Stimulated activated CD4-positive, alpha-beta T cell treated with anti-CD3 and anti-CD28 coated beads, Interleukin-2, amount 100 ng/mL, for 48 hours (primary cell): Measurements from ENCODE around the gene KMT5B.

Experiments
- DNase-seq, 2 donors: peaks; one replicate each; pipeline ENCODE4 v3.0.0-alpha.2; 2020

KMT5B gene

GRCh38 chr11:68215524-68216170 lies 2.6 kb upstream of the KMT5B start:
- DNase-seq: no peak

GRCh38 chr11:68215087-68215445 lies 2.0 kb upstream of the KMT5B start:
- no peak for DNase-seq

GRCh38 chr11:68214173-68215086 lies 1.3 kb upstream of the KMT5B start:
- no peak for DNase-seq

GRCh38 chr11:68213555-68214172 lies 568 bp upstream of the KMT5B start:
- DNase-seq: peak; percentile 70 to 75

GRCh38 chr11:68212421-68213134 lies 518 bp downstream of the KMT5B start:
- peak; percentile 38 to 53 for DNase-seq

GRCh38 chr11:68211546-68211945 lies 1.6 kb downstream of the KMT5B start:
- DNase-seq: no peak

- DNase-seq: no peak
These were observed 6.9 kb downstream of the KMT5B start for GRCh38 chr11:68206211-68206610.

- no peak for DNase-seq
These were observed 8.7 kb downstream of the KMT5B start for GRCh38 chr11:68204402-68204801.

GRCh38 chr11:68202165-68202564 lies 10.9 kb downstream of the KMT5B start:
- no peak for DNase-seq

GRCh38 chr11:68201492-68201891 lies 11.6 kb downstream of the KMT5B start:
- DNase-seq: no peak

- no peak for DNase-seq
These were observed 12.5 kb downstream of the KMT5B start for GRCh38 chr11:68200639-68201038.

GRCh38 chr11:68199295-68199987 lies 13.7 kb downstream of the KMT5B start:
- DNase-seq: no peak

- DNase-seq: no peak
These were observed 16.9 kb downstream of the KMT5B start for GRCh38 chr11:68196219-68196618.

GRCh38 chr11:68194675-68195294 lies 18.3 kb downstream of the KMT5B start:
- DNase-seq: no peak

GRCh38 chr11:68193018-68193417 lies 20.1 kb downstream of the KMT5B start:
- DNase-seq: no peak

- no peak for DNase-seq
These were observed 21.2 kb downstream of the KMT5B start for GRCh38 chr11:68191661-68192579.

- no peak for DNase-seq
These were observed 23.2 kb downstream of the KMT5B start for GRCh38 chr11:68189888-68190287.

- no peak for DNase-seq
These were observed 24.0 kb downstream of the KMT5B start for GRCh38 chr11:68189082-68189481.

GRCh38 chr11:68186061-68186460 lies 27.0 kb downstream of the KMT5B start:
- DNase-seq: no peak

- DNase-seq: no peak
These were observed 31.2 kb downstream of the KMT5B start for GRCh38 chr11:68181719-68182451.
